ENCODE measurements around the gene SOX6. TPM values are rescaled to one million over a fixed set of nuclear protein-coding genes. Genes with fewer than 3 reads are reported as not detected.

The SOX6 gene
- total and polyA plus RNA-seq, 2 experiments from 2014 or later, result 0.03 to 0.66 TPM

GRCh38 chr11:16001899-16002426 is 354.4 kb downstream of the SOX6 start (continued):
- TF ChIP-seq REST (IDR thresholded peaks at IDR 0.05; ENCODE audit: unreplicated experiment) (no peak), CTCF (conservative IDR thresholded peaks at IDR 0.05; ENCODE audit: low read depth in 2 of 2) (no peak), NANOG (IDR thresholded peaks at IDR 0.05; ENCODE audit: borderline replicate concordance) (no peak), STAT1 (IDR thresholded peaks at IDR 0.05; ENCODE audit: unreplicated experiment) (no peak), ZNF114 (CRISPR knock-in tag; IDR thresholded peaks at IDR 0.05) (no peak), JUNB (IDR thresholded peaks at IDR 0.05; ENCODE audit: unreplicated experiment) (no peak), EZH2phosphoT487 (IDR thresholded peaks at IDR 0.05; ENCODE audit: unreplicated experiment) (no peak), EZH2 (IDR thresholded peaks at IDR 0.05; ENCODE audit: low read depth, unreplicated experiment) (no peak), ZNF331 (CRISPR knock-in tag; IDR thresholded peaks at IDR 0.05; ENCODE audit: low read depth) (no peak)

GRCh38 chr11:16001044-16001568 is 355.2 kb downstream of the SOX6 start:
- Histone ChIP-seq H4K20me1 (replicated peaks; ENCODE audit: insufficient read depth) (no peaks in the 10 kb centered on the region), H3F3A (replicated peaks; ENCODE audit: low read depth) (no peaks in the 10 kb centered on the region), H2AFZ (no peak overlapping the region), H3K9me2 (ENCODE audit: insufficient read depth) (no peaks in the 10 kb centered on the region), H3K27ac (ENCODE audit: low read depth) (no peak overlapping the region), H3K27me3 (ENCODE audit: insufficient read depth) (peaks cover 33% of the 10 kb centered on the region), H3K4me3 (no peak overlapping the region), H3K79me2 (replicated peaks; ENCODE audit: insufficient read depth) (no peaks in the 10 kb centered on the region), H3K4me1 (ENCODE audit: insufficient read depth) (peaks cover 9% of the 10 kb centered on the region; the same call in 1 of the 2 replicates), H3K4me2 (no peak overlapping the region), H3K36me3 (ENCODE audit: insufficient read depth) (no peaks in the 10 kb centered on the region)
- Mint-ChIP-seq H3K9me3 (no peaks in the 10 kb centered on the region), H3K4me3 (no peak overlapping the region), H3K4me1 (peaks cover 4% of the 10 kb centered on the region; the same call in 2 of the 3 replicates), H3K27me3 (ENCODE audit: insufficient read depth, low read depth, poor library complexity) (peaks cover 3% of the 10 kb centered on the region), H3K36me3 (ENCODE audit: low read depth) (no peaks in the 10 kb centered on the region), H3K27ac (no peak overlapping the region)
- DNase-seq (ENCODE audit: low spot score) (no peak), ATAC-seq (no peak)
- no peak for TF ChIP-seq EZH2phosphoT487 (IDR thresholded peaks at IDR 0.05; ENCODE audit: unreplicated experiment)
- TF ChIP-seq JUNB (IDR thresholded peaks at IDR 0.05; ENCODE audit: unreplicated experiment), result no peak
- TF ChIP-seq STAT1 (IDR thresholded peaks at IDR 0.05; ENCODE audit: unreplicated experiment), result no peak
- no peak for TF ChIP-seq NANOG (IDR thresholded peaks at IDR 0.05; ENCODE audit: borderline replicate concordance)
- no peak for TF ChIP-seq CREB1 (CRISPR knock-in tag; IDR thresholded peaks at IDR 0.05; ENCODE audit: low read depth)
- TF ChIP-seq ETS1 (IDR thresholded peaks at IDR 0.05), result no peak
- TF ChIP-seq CTCF (conservative IDR thresholded peaks at IDR 0.05; ENCODE audit: low read depth in 2 of 2), result no peak
- TF ChIP-seq POLR2AphosphoS5 (IDR thresholded peaks at IDR 0.05; ENCODE audit: low read depth), result no peak
- no peak for TF ChIP-seq EZH2 (IDR thresholded peaks at IDR 0.05; ENCODE audit: low read depth, unreplicated experiment)
- TF ChIP-seq ZNF114 (CRISPR knock-in tag; IDR thresholded peaks at IDR 0.05), result no peak

All from GM23338 (cell line).